ENCODE data around the gene PLCD1.

- no peak for TF ChIP-seq CTCF (IDR thresholded peaks at IDR 0.05)
- no peak for TF ChIP-seq EZH2 (IDR thresholded peaks at IDR 0.05)
- no peak for TF ChIP-seq EZH2phosphoT487 (IDR thresholded peaks at IDR 0.05)
Observed at GRCh38 chr3:37969596-37970100, 59.8 kb downstream of the PLCD1 start.

All from neural progenitor cell (in vitro differentiated cells).